ENCODE measurements around the gene CRLF1.

The CRLF1 gene

GRCh38 chr19:18606281-18607225 is at the start of gene CRLF1:
Gene CRLF1 (minus strand): TSS chr19:18606799. CDS start chr19:18606656, 143 bp downstream.
- no peak for TF ChIP-seq CTCF (IDR thresholded peaks at IDR 0.05; ENCODE audit: low read depth, low read length)
- H3K4me3 ChIP-seq (ENCODE audit: low read depth, low read length): 0 out of 2 replicates have a peak within 1 kb of the TSS, but pooled peaks have one; percentile 20

- no peak for TF ChIP-seq CTCF (IDR thresholded peaks at IDR 0.05; ENCODE audit: low read depth, low read length)
- no peak overlapping the region for H3K4me3 ChIP-seq (ENCODE audit: low read depth, low read length)
Measured at GRCh38 chr19:18655173-18655844, 48.7 kb upstream of the CRLF1 start.

GRCh38 chr19:18654469-18654868 is 47.9 kb upstream of the CRLF1 start:
- no peak overlapping the region for H3K4me3 ChIP-seq (ENCODE audit: low read depth, low read length)
- no peak for TF ChIP-seq CTCF (IDR thresholded peaks at IDR 0.05; ENCODE audit: low read depth, low read length)

GRCh38 chr19:18653853-18654252 is 47.3 kb upstream of the CRLF1 start:
- no peak for TF ChIP-seq CTCF (IDR thresholded peaks at IDR 0.05; ENCODE audit: low read depth, low read length)

GRCh38 chr19:18651733-18652132 is 45.1 kb upstream of the CRLF1 start:
- H3K4me3 ChIP-seq (ENCODE audit: low read depth, low read length): no peak overlapping the region
- TF ChIP-seq CTCF (IDR thresholded peaks at IDR 0.05; ENCODE audit: low read depth, low read length): no peak

More at GRCh38 chr19:18653853-18654252, 47.3 kb upstream of the CRLF1 start:
- H3K4me3 ChIP-seq (ENCODE audit: low read depth, low read length): no peak overlapping the region

- no peak for TF ChIP-seq CTCF (IDR thresholded peaks at IDR 0.05; ENCODE audit: low read depth, low read length)
- H3K4me3 ChIP-seq (ENCODE audit: low read depth, low read length): peak overlapping the region; percentile 40
Measured at GRCh38 chr19:18651300-18651699, 44.7 kb upstream of the CRLF1 start.
